ENCODE measurements around the gene BCL11B.

DNA sequence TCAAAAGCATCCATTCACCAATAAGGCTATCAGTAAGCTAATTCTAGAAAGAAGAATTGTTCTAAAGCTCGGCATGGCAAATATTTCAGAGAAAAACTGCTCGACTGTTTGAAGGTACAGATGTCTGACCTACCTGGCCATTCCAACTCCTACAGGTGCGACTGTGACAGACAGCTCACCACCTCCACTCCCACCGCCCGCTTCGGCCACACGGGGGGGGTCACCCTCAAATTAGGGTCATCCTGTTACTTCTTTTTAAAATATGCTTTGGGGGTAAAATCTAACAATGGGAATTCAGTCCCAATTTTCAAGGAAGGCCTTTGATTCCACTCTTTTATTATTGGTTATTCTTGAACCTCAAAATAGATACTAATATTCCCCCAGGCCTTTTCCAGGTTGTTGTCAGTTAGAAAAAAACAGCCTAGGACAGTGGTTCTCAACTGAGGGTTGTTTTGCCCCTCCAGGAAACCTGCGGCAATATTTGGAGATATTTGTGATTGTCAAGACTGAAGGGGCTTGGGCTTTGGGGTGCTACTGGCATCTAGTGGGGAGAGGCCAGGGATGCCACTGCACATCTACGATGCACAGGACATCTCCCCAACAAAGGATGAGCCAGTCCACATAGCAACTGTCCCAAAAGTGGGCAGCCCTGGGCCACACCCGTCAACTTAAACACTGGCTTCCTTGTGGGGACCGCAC lies 81.2 kb downstream of the BCL11B start:
- TF ChIP-seq, protein P1, sequence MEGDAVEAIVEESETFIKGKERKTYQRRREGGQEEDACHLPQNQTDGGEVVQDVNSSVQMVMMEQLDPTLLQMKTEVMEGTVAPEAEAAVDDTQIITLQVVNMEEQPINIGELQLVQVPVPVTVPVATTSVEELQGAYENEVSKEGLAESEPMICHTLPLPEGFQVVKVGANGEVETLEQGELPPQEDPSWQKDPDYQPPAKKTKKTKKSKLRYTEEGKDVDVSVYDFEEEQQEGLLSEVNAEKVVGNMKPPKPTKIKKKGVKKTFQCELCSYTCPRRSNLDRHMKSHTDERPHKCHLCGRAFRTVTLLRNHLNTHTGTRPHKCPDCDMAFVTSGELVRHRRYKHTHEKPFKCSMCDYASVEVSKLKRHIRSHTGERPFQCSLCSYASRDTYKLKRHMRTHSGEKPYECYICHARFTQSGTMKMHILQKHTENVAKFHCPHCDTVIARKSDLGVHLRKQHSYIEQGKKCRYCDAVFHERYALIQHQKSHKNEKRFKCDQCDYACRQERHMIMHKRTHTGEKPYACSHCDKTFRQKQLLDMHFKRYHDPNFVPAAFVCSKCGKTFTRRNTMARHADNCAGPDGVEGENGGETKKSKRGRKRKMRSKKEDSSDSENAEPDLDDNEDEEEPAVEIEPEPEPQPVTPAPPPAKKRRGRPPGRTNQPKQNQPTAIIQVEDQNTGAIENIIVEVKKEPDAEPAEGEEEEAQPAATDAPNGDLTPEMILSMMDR (IDR thresholded peaks at IDR 0.05; ENCODE audit: low read length), result no peak
- no peak for TF ChIP-seq EZH2 (IDR thresholded peaks at IDR 0.05; ENCODE audit: borderline replicate concordance, low read length)
